OCI-LY1 (cell line): ENCODE results near the gene FAHD1.

ENCODE experiments used
- H2AFZ ChIP-seq: fragments of 200-600 bp; sonication (generic), shearing (Covaris generic); 2 replicates; pipeline ENCODE4 v1.6.0; 2014; ENCODE audit warnings: antibody characterized with exemption, mild to moderate bottlenecking, low read length
- H3F3A ChIP-seq: fragments of 200-600 bp; sonication (generic), shearing (Covaris generic); 2 replicates; pipeline ENCODE4 v1.6.0; 2014; ENCODE audit warnings: mild to moderate bottlenecking, antibody characterized with exemption, low read length, moderate library complexity; ENCODE audit not compliant: insufficient read depth
- H3K27ac ChIP-seq: fragments of 200-600 bp; sonication (generic); 2 replicates; pipeline ENCODE4 v1.5.1; 2014; ENCODE audit warnings: low read length, mixed run types, mild to moderate bottlenecking, low read depth; ENCODE audit not compliant: poor library complexity, severe bottlenecking
- H3K27me3 ChIP-seq: fragments of 200-600 bp; sonication (generic); 2 replicates; pipeline ENCODE4 v1.6.0; 2014; ENCODE audit warnings: antibody characterized with exemption, mild to moderate bottlenecking, low read length, moderate library complexity; ENCODE audit not compliant: insufficient read depth
- H3K36me3 ChIP-seq: fragments of 200-600 bp; sonication (generic); 2 replicates; pipeline ENCODE4 v1.6.1; 2014; ENCODE audit warnings: mild to moderate bottlenecking, antibody characterized with exemption, low read length, moderate library complexity, mixed read lengths; ENCODE audit not compliant: insufficient read depth
- H3K4me1 ChIP-seq: fragments of 200-600 bp; sonication (generic); 2 replicates; pipeline ENCODE4 v1.5.1; 2014; ENCODE audit warnings: mild to moderate bottlenecking, low read length, moderate library complexity; ENCODE audit not compliant: insufficient read depth, severe bottlenecking
- H3K4me2 ChIP-seq: fragments of 200-600 bp; sonication (generic), shearing (Covaris generic); 2 replicates; pipeline ENCODE4 v1.6.1; 2014; ENCODE audit warnings: low read length
- H3K4me3 ChIP-seq: fragments of 200-600 bp; sonication (generic); 2 replicates; pipeline ENCODE4 v1.5.1; 2014; ENCODE audit warnings: low read length, low read depth, mild to moderate bottlenecking, mixed read lengths; ENCODE audit not compliant: poor library complexity, severe bottlenecking
- H3K79me2 ChIP-seq: fragments of 200-600 bp; shearing (Covaris generic); 2 replicates; pipeline ENCODE4 v1.6.1; 2016; ENCODE audit warnings: mixed run types, low read length, mixed read lengths; ENCODE audit not compliant: insufficient read depth
- H3K9ac ChIP-seq: fragments of 200-600 bp; sonication (generic), shearing (Covaris generic); 2 replicates; pipeline ENCODE4 v1.6.1; 2014; ENCODE audit warnings: mild to moderate bottlenecking, low read length, mixed read lengths
- H3K9me2 ChIP-seq: fragments of 200-600 bp; sonication (generic), shearing (Covaris generic); 2 replicates; pipeline ENCODE4 v1.6.1; 2014; ENCODE audit warnings: low read depth, mild to moderate bottlenecking, low read length, mixed read lengths
- H3K9me3 ChIP-seq: fragments of 200-600 bp; shearing (Covaris generic); 2 replicates; pipeline ENCODE4 v1.6.1; 2014; ENCODE audit warnings: low read length, mixed read lengths
- H4K20me1 ChIP-seq: fragments of 200-600 bp; sonication (generic), shearing (Covaris generic); 2 replicates; pipeline ENCODE4 v1.6.0; 2016; ENCODE audit warnings: mild to moderate bottlenecking, low read length; ENCODE audit not compliant: insufficient read depth
- EZH2 ChIP-seq: fragments of 200-600 bp; sonication (generic), shearing (Covaris generic); IDR thresholded peaks from 2 replicates; pipeline ENCODE4 v1.8.0; 2017; ENCODE audit warnings: borderline replicate concordance, mixed run types, mild to moderate bottlenecking, antibody characterized with exemption, low read length, moderate library complexity, mixed read lengths
- TF ChIP-seq, protein P1 (sequence below): fragments of 200-600 bp; sonication (generic), shearing (Covaris generic); IDR thresholded peaks from 2 replicates; pipeline ENCODE4 v1.5.1; 2017; ENCODE audit warnings: mild to moderate bottlenecking, antibody characterized with exemption, low read length, moderate library complexity, mixed read lengths

Gene FAHD1

DNA sequence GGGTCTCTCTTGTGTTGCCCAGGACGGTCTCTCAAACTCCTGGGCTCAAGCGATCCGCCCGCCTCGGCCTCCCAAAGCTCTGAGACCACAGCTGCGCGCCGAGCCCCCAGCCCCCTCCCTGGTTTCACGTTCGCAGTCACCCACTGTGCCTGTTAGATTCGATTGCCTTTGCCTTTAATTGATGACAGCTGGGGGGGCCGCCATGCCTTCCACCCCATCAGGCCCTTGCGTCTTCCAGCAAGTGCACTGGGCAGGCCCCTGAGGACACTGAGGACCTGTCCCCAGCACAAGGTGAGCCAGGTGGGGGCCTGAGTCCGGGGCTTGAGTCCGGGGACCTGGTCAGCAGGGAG lies 36.8 kb upstream of the FAHD1 start:
- TF ChIP-seq EZH2 = no peak
- TF ChIP-seq, protein P1, sequence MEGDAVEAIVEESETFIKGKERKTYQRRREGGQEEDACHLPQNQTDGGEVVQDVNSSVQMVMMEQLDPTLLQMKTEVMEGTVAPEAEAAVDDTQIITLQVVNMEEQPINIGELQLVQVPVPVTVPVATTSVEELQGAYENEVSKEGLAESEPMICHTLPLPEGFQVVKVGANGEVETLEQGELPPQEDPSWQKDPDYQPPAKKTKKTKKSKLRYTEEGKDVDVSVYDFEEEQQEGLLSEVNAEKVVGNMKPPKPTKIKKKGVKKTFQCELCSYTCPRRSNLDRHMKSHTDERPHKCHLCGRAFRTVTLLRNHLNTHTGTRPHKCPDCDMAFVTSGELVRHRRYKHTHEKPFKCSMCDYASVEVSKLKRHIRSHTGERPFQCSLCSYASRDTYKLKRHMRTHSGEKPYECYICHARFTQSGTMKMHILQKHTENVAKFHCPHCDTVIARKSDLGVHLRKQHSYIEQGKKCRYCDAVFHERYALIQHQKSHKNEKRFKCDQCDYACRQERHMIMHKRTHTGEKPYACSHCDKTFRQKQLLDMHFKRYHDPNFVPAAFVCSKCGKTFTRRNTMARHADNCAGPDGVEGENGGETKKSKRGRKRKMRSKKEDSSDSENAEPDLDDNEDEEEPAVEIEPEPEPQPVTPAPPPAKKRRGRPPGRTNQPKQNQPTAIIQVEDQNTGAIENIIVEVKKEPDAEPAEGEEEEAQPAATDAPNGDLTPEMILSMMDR = no peak

DNA sequence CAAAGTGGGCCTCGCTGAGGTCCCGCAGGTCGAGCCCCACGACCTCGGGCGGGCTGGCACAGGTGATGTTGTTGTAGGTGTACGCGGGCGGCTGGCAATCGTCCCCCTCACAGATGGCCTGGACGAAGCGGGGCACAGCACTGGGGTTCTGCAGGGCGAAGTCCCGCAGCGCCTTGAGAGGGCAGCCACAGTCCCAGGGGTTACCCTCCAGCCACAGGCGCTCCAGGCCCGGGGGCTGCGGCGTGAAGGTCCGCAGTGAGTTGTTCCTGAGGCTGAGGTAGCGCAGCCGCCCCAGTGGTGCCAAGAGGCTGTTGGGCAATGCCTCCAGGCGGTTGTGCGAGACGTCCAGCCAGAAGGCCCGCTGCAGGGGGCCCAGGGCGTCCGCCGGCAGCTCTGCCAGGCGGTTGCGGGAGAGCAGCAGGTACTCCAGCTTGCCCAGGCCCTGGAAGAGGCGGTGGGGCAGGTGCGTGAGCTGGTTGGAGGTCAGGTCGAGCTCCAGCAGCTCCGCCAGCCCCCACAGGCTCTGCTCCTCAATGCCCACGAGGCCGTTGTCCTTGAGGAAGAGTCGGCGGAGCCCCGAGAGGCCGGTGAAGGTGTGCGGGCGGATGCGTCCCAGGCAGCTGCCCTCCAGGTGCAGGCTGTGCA lies 36.3 kb upstream of the FAHD1 start:
- Histone ChIP-seq H3K4me3 (no peak overlapping the region), H3K9me3 (no peaks in the 10 kb centered on the region), H4K20me1 (no peaks in the 10 kb centered on the region), H3F3A (no peaks in the 10 kb centered on the region), H2AFZ (no peak overlapping the region), H3K4me2 (no peak overlapping the region), H3K27ac (no peak overlapping the region), H3K79me2 (no peaks in the 10 kb centered on the region), H3K36me3 (peaks cover 33% of the 10 kb centered on the region), H3K9me2 (no peaks in the 10 kb centered on the region), H3K27me3 (no peaks in the 10 kb centered on the region), H3K9ac (no peak overlapping the region), H3K4me1 (no peaks in the 10 kb centered on the region)
- TF ChIP-seq, protein P1 = no peak
- TF ChIP-seq EZH2 = no peak

More for the DNA sequence above, 36.8 kb upstream of the FAHD1 start:
- Histone ChIP-seq H3K9me2 (no peaks in the 10 kb centered on the region), H3K4me3 (no peak overlapping the region), H4K20me1 (no peaks in the 10 kb centered on the region), H2AFZ (no peak overlapping the region), H3K9ac (no peak overlapping the region), H3K9me3 (no peaks in the 10 kb centered on the region), H3K36me3 (peaks cover 37% of the 10 kb centered on the region), H3K27ac (no peak overlapping the region), H3F3A (no peaks in the 10 kb centered on the region), H3K27me3 (no peaks in the 10 kb centered on the region), H3K4me2 (no peak overlapping the region), H3K4me1 (no peaks in the 10 kb centered on the region), H3K79me2 (no peaks in the 10 kb centered on the region; the same call in 1 of the 2 replicates)

DNA sequence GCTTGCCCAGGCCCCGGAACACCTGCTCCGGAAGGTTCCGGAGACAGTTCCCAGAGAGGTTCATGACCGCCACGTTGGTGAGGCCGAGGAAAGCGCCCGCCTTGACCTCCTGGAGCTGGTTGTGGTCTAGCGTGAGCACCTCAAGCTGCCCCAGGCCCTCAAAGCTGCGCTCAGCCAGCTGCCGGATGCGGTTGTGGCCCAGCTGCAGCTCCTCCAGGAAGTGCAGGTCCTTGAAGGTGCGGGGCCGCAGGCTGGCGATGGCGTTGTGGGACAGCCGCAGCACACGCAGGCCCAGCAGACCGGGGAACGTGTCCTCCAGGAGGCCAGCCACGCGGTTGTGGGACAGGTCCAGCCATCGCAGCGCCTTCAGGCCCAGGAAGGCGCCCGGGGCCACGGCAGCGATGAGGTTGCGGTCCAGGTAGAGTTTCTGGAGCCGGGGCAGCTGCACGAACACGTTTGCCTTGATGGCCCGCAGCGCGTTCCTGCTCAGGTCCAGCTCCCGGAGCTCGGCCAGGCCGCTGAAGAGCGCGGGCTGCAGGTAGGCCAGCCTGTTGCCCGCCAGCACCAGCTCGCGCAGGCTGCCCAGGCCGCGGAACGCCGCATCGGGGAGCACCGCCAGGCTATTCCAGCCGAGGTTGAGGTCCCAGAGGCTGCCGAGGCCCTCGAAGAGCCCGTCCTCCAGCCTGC lies 35.6 kb upstream of the FAHD1 start:
- Histone ChIP-seq H3K27me3 (no peaks in the 10 kb centered on the region), H3F3A (no peaks in the 10 kb centered on the region), H3K79me2 (no peaks in the 10 kb centered on the region), H3K36me3 (peaks cover 26% of the 10 kb centered on the region), H3K4me3 (no peak overlapping the region), H3K9me3 (no peaks in the 10 kb centered on the region), H2AFZ (no peak overlapping the region), H3K27ac (no peak overlapping the region), H3K9me2 (no peaks in the 10 kb centered on the region), H4K20me1 (no peaks in the 10 kb centered on the region), H3K9ac (no peak overlapping the region), H3K4me1 (no peaks in the 10 kb centered on the region), H3K4me2 (no peak overlapping the region)
- TF ChIP-seq EZH2 = no peak
- TF ChIP-seq, protein P1 = no peak
